Uterus (tissue), 2 donors: Measurements from ENCODE around the gene ANKRD6.

ENCODE experiments used
- POLR2A ChIP-seq, 2 donors: fragments of 450-650 bp; IDR thresholded peaks; one replicate each; pipeline ENCODE4 v1.6.1; 2016; ENCODE audit warnings: antibody characterized with exemption in 2 of 2, mild to moderate bottlenecking in 1 of 2, moderate library complexity in 1 of 2
- TF ChIP-seq, protein P1 (sequence below), 4 experiments: fragments of 200-600 bp in 2 of 4; fragments of 450-650 bp in 2 of 4; sonication (generic) in 2 of 4; IDR thresholded peaks; one replicate each; pipeline ENCODE4 v1.5.1; 2016 to 2019; ENCODE audit warnings: antibody characterized with exemption in 4 of 4, mild to moderate bottlenecking in 2 of 4, moderate library complexity in 1 of 4

DNA sequence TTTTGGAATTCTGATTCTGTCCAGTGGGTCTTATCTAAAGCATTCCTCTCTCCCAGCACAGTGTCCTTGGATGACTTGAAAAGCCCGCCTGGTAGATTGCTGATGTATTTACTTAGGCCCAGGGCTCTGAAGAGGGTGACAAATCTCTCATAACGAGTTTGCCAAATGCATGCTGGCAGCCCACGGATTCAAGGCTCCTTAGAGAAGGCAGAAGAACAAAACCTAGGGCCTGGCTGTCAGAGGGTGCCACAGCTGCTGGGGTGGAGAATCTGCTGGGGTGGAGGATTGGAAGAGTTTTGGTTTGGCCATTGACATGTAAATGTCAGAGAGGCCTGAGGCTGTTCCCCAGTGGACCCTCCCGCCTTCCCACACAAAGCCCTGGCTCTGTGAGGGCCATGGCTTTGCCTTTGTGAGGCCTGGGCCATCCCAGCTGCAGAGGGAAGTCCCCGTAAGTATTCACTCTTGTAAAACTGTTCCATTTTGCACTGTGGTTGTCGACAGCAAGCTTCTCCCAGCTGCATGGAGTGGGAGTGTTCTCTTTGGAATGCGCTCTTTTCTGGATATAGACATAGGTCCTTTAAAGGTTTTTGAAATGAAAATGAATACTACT lies 50.3 kb downstream of the ANKRD6 start:
- no peak for TF ChIP-seq POLR2A (IDR thresholded peaks at IDR 0.05)
- TF ChIP-seq, protein P1, sequence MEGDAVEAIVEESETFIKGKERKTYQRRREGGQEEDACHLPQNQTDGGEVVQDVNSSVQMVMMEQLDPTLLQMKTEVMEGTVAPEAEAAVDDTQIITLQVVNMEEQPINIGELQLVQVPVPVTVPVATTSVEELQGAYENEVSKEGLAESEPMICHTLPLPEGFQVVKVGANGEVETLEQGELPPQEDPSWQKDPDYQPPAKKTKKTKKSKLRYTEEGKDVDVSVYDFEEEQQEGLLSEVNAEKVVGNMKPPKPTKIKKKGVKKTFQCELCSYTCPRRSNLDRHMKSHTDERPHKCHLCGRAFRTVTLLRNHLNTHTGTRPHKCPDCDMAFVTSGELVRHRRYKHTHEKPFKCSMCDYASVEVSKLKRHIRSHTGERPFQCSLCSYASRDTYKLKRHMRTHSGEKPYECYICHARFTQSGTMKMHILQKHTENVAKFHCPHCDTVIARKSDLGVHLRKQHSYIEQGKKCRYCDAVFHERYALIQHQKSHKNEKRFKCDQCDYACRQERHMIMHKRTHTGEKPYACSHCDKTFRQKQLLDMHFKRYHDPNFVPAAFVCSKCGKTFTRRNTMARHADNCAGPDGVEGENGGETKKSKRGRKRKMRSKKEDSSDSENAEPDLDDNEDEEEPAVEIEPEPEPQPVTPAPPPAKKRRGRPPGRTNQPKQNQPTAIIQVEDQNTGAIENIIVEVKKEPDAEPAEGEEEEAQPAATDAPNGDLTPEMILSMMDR (IDR thresholded peaks at IDR 0.05) = no peak
